HG03025 (cell line): ENCODE measurements around the gene TOR1AIP1.
"Not testable (repeated sequence)": the region's sequence is repeated elsewhere in the genome, so short reads cannot be mapped to it uniquely, and the experiment has no call there.

Experiments used
- ATAC-seq: cut with Tn5 transposase; IDR thresholded peaks from one replicate; pipeline ENCODE4 v1.9.1; 2021; ENCODE audit warnings: mild to moderate bottlenecking, moderate library complexity; ENCODE audit not compliant: unreplicated experiment, low FRiP score

The TOR1AIP1 gene

GRCh38 chr1:179935909-179936496 is 53.9 kb downstream of the TOR1AIP1 start:
- ATAC-seq, result no peak

GRCh38 chr1:179937668-179938254 is 55.7 kb downstream of the TOR1AIP1 start:
- no peak for ATAC-seq

GRCh38 chr1:179938752-179939151 is 56.7 kb downstream of the TOR1AIP1 start:
- no peak for ATAC-seq

GRCh38 chr1:179939941-179940340 is 57.9 kb downstream of the TOR1AIP1 start:
- ATAC-seq, result no peak

DNA sequence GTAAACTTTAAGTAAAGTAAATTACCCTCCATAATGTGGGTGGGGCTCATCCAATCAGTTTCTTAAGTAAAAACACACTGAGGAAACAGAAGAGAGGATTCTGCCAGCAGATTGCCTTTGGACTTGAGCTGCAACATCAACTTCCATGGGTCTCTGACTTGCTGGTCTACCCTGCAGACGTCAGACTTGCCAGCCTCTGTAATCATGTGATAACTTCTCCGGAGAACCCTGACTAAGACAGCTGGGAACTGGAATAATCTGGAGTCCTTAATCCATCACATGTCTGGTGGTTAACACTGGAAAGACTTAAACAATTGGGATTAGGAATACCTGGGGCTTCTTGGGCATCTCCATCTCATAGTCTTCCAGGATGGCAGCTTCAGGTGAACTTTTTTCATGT is 59.4 kb downstream of the TOR1AIP1 start:
- ATAC-seq, result no peak

- no peak for ATAC-seq
Measured at GRCh38 chr1:179950651-179951050, 68.6 kb downstream of the TOR1AIP1 start.

DNA sequence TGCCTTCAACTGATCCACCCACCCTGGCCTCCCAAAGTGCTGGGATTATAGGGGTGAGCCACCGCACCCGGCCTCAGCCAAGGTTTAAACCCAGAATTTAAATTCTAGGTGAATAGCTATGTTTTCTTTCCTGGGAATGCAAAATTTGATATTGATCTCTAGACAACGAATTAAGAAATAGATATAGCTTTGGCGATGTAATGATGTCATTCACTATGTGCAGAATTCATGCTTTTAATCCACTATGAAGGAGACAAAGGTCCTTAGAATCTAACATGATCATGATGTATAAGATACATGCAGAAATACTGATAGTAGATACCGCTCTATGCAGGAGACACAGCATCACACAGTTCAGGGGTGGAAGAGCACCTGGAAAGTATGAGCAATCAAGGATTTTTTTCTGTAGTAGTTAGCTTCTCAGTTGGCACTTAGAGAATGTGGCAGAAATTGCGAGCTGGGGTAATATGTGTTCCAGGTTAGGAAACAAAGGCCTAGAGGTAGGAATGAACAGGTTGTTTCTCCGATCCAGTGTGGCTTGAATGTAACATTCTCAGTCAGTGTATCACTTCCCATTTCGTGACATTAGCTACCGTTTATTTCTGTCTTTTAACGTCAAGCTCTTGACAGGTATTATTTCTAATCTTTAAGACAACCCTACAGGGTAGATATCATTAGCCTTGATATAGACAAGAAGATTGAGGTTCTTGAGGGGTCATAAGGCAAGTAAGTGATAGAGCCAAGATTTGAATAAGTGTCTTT is 69.5 kb downstream of the TOR1AIP1 start:
- ATAC-seq, result no peak

- no peak for ATAC-seq
Measured at GRCh38 chr1:179952186-179952585, 70.1 kb downstream of the TOR1AIP1 start.

DNA sequence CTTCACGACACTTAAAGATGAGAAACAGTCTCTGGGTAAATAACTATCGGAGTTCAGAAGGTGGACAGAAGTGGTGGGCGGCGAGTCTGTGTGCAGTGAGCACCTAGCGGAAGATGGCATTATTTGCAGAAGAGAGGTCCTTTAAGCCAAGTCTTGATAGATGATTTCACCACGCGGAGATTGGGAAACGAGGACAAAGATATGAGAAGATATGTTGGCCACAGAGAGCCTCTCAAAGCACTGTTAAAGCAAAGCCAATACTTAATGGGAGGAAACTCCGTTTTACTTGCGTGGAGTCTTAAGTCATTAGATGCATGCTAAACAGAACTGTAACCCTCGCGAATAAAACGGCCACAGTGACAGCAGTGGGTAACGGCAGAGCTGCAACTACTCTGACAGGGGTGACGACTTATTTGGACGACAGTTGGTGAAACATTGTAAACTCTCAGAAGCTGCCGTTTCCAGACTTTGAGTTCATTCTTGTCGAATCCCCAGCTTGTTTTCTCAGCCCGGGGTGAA is 71.9 kb downstream of the TOR1AIP1 start:
- ATAC-seq, result peak; percentile 13

- peak; percentile 88 for ATAC-seq
Measured at GRCh38 chr1:179954493-179955286, 72.6 kb downstream of the TOR1AIP1 start, which contains the start of gene CEP350. CEP350 (plus strand) TSS chr1:179954810; CDS start chr1:179986182, 31,372 bp downstream.

GRCh38 chr1:179955287-179955680 is 73.2 kb downstream of the TOR1AIP1 start:
- no peak for ATAC-seq

- no peak for ATAC-seq
Measured at GRCh38 chr1:179955731-179956130, 73.6 kb downstream of the TOR1AIP1 start.

- ATAC-seq, result no peak
Measured at GRCh38 chr1:179958359-179958758, 76.3 kb downstream of the TOR1AIP1 start.

DNA sequence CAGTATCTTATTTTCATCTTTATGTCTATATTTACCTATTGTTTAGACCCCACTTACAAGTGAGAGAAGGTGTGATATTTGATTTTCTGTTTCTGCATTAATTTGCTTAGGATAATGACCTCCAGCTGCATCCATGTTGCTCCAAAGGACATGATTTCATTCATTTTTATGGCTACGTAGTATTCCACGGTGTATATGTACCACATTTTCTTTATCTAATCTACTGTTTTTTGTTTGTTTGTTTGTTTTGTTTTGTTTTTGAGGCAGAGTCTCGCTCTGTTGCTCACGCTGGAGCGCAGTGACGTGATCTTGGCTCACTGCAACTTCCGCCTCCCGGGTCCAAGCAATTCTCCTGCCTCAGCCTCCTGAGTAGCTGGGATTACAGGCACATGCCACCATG is 80.1 kb downstream of the TOR1AIP1 start:
- ATAC-seq, result not testable (repeated sequence)

DNA sequence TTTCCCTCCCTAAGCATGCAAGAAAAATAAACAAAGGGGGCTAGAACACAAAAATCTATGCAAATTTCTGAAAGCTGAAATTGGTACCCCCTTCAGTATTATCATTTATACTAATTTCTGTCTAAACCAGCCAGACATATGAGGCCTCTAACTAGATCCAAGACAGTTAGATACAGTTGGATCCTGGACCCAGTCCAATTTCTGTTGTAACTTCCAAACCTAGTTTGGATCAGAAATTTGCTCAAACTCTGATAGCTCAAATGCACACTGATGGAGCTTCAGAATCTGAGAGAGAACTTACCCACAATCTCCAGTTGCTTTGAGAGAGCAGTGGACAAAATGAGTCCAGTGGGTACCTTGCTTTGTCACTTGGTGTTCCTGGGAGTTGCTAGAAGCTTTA is 84.5 kb downstream of the TOR1AIP1 start:
- ATAC-seq, result no peak

GRCh38 chr1:179968284-179968993 is 86.4 kb downstream of the TOR1AIP1 start:
- no peak for ATAC-seq

DNA sequence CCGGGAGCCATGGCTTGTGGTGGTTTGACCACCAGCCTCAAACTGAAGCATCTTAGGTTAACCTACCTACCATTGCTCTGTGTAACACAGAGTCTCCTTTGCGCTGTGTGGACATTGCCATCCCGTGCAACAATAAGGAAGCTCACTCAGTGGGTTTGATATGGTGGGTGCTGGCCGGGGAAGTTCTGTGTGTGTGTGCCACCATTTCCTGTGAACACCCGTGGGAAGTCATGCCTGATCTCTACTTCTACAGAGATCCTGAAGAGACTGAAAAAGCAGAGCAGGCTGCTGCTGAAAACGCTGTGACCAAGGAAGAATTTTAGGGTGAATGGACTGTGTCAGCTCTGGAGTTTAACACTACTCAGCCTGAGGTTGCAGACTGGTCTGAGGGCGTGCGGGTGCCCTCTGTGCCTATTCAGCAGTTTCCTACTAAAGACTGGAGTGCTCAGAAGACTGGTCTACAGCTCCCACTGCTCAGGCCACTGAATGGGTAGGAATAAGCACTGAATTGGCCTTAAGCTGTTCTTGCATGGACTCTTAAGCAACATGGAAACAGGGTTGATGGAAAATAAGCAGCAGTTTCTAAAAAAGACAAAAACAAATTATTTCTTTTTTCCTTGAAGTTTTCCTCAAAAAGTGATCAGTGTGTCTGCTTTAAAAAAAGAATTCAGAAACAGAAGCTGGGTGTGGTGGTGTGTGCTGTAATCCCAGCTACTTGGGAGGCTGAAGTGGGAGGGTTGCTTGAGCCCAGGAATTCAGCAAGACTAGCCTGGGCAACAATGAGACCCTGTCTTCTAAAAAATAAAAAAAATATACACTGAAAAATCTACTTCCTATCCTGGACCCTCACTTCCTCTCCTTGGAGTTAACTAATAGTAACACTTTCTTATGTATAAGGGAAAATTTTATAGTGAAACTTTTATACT is 87.2 kb downstream of the TOR1AIP1 start:
- no peak for ATAC-seq
